Mammary epithelial cell (primary cell): ENCODE results near the gene PHYKPL.

Experiments
- EZH2 ChIP-seq: IDR thresholded peaks from 2 replicates; pipeline ENCODE4 v1.6.1; 2012; ENCODE audit warnings: low read length, inconsistent platforms, borderline replicate concordance
- TF ChIP-seq, protein P1 (sequence below), 2 donors: IDR thresholded peaks in 1 of 2; conservative IDR thresholded peaks in 1 of 2; 2 replicates each; pipeline ENCODE4 v1.5.1; 2011 to 2012; ENCODE audit warnings: inconsistent platforms in 2 of 2, low read length in 2 of 2, mild to moderate bottlenecking in 2 of 2, control low read depth in 1 of 2, low read depth in 1 of 2; ENCODE audit not compliant: insufficient read depth in 1 of 2; ENCODE audit errors: extremely low read depth in 1 of 2

DNA sequence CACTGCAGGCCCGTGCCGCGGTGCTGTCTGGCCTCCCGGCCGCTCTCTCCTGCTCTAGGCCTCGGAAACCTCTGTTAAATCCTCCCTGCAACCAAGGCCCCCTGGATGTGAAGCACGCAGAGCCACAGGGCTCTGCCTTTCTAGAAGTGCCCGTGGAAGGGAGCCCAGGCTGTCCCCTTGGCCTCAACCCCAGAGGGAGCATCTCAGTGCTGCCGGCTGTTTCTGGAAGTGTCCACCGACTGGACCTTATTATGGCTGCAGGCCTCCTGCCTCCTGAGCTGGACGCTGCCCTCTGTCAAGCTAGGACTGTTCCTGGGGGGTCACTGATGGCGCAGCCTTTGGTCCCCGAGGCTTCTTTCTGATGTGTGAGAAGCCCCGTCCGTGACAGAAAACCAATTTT is 40.4 kb upstream of the PHYKPL start:
- TF ChIP-seq, protein P1, sequence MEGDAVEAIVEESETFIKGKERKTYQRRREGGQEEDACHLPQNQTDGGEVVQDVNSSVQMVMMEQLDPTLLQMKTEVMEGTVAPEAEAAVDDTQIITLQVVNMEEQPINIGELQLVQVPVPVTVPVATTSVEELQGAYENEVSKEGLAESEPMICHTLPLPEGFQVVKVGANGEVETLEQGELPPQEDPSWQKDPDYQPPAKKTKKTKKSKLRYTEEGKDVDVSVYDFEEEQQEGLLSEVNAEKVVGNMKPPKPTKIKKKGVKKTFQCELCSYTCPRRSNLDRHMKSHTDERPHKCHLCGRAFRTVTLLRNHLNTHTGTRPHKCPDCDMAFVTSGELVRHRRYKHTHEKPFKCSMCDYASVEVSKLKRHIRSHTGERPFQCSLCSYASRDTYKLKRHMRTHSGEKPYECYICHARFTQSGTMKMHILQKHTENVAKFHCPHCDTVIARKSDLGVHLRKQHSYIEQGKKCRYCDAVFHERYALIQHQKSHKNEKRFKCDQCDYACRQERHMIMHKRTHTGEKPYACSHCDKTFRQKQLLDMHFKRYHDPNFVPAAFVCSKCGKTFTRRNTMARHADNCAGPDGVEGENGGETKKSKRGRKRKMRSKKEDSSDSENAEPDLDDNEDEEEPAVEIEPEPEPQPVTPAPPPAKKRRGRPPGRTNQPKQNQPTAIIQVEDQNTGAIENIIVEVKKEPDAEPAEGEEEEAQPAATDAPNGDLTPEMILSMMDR (conservative IDR thresholded peaks at IDR 0.05 in 1 of 2, IDR thresholded peaks at IDR 0.05 in 1 of 2; ENCODE audit: extremely low read depth in 1 of 2, insufficient read depth in 1 of 2, low read depth in 1 of 2, low read length in 2 of 2) = no peak
- no peak for TF ChIP-seq EZH2
